KBM-7 (cell line): ENCODE data around the gene LTBP1.
A peak's percentile ranks its signal among the peaks of the same experiment; 100 is the strongest.
"Not testable (repeated sequence)": the region's sequence is repeated elsewhere in the genome, so short reads cannot be mapped to it uniquely, and the experiment has no call there.

Source experiments
- DNase-seq: peaks from one replicate; pipeline ENCODE4 v3.0.0-alpha.2; 2015
- in situ Hi-C: fragments of 300-500 bp; cut with MboI; formaldehyde crosslinking; loops from 2 replicates; pipeline ENCODE4 v1.14.3; 2020; ENCODE audit warnings: low sequenced_read_pairs, low pct_unique_long_range_greater_than_20kb, mixed read lengths

Gene LTBP1

GRCh38 chr2:33437297-33437696 lies 490.5 kb downstream of the LTBP1 start:
- DNase-seq: no peak
- in situ Hi-C loops: no loop called here

- in situ Hi-C loops: no loop called here
These were observed 491.1 kb downstream of the LTBP1 start for GRCh38 chr2:33437815-33438214.

GRCh38 chr2:33441235-33441810 lies 494.6 kb downstream of the LTBP1 start:
- DNase-seq: peak; percentile 46
- in situ Hi-C loops: no loop called here

More at GRCh38 chr2:33437815-33438214, 491.1 kb downstream of the LTBP1 start:
- DNase-seq: no peak

GRCh38 chr2:33442052-33442451 lies 495.3 kb downstream of the LTBP1 start:
- in situ Hi-C loops: not testable (repeated sequence)

GRCh38 chr2:33442528-33443079 lies 495.9 kb downstream of the LTBP1 start:
- in situ Hi-C loops: no loop called here
- no peak for DNase-seq

More at GRCh38 chr2:33442052-33442451, 495.3 kb downstream of the LTBP1 start:
- not testable (repeated sequence) for DNase-seq

- in situ Hi-C loops: no loop called here
- no peak for DNase-seq
These were observed 496.6 kb downstream of the LTBP1 start for GRCh38 chr2:33443274-33443829.

GRCh38 chr2:33444967-33445366 lies 498.2 kb downstream of the LTBP1 start:
- no peak for DNase-seq
- in situ Hi-C loops: no loop called here

- in situ Hi-C loops: no loop called here
These were observed 501.6 kb downstream of the LTBP1 start for GRCh38 chr2:33448220-33448899.

More at GRCh38 chr2:33448220-33448899, 501.6 kb downstream of the LTBP1 start:
- no peak for DNase-seq
